ENCODE results near the gene ADGRL4.

The ADGRL4 gene

GRCh38 chr1:79006564-79006963 lies at the start of gene ADGRL4:
Gene ADGRL4 (minus strand): TSS chr1:79006730. CDS start chr1:79006654, 76 bp downstream.
- no peak for TF ChIP-seq ZFX (IDR thresholded peaks at IDR 0.05)
- no peak for TF ChIP-seq CTCF (conservative IDR thresholded peaks at IDR 0.05)
- no peak within 1 kb of the TSS for H3K27ac ChIP-seq

- TF ChIP-seq ZFX (IDR thresholded peaks at IDR 0.05) (no peak), CTCF (conservative IDR thresholded peaks at IDR 0.05) (no peak)
These were observed 49.3 kb upstream of the ADGRL4 start for GRCh38 chr1:79055856-79056255.

GRCh38 chr1:79052829-79053449 lies 46.4 kb upstream of the ADGRL4 start:
- no peak overlapping the region for H3K27ac ChIP-seq
- TF ChIP-seq CTCF (conservative IDR thresholded peaks at IDR 0.05) (no peak), ZFX (IDR thresholded peaks at IDR 0.05) (no peak)

More at GRCh38 chr1:79055856-79056255, 49.3 kb upstream of the ADGRL4 start:
- no peak overlapping the region for H3K27ac ChIP-seq

GRCh38 chr1:79044974-79045650 lies 38.6 kb upstream of the ADGRL4 start:
- TF ChIP-seq ZFX (IDR thresholded peaks at IDR 0.05): no peak
- TF ChIP-seq CTCF (conservative IDR thresholded peaks at IDR 0.05): peak; percentile 18; the same call in 1 of the 2 replicates
- no peak overlapping the region for H3K27ac ChIP-seq

- no peak for TF ChIP-seq ZFX (IDR thresholded peaks at IDR 0.05)
- no peak overlapping the region for H3K27ac ChIP-seq
These were observed 37.0 kb upstream of the ADGRL4 start for GRCh38 chr1:79043506-79043905.

GRCh38 chr1:79042539-79042938 lies 36.0 kb upstream of the ADGRL4 start:
- no peak for TF ChIP-seq ZFX (IDR thresholded peaks at IDR 0.05)
- TF ChIP-seq CTCF (conservative IDR thresholded peaks at IDR 0.05): no peak
- no peak overlapping the region for H3K27ac ChIP-seq

- TF ChIP-seq ZFX (IDR thresholded peaks at IDR 0.05) (no peak), CTCF (conservative IDR thresholded peaks at IDR 0.05) (no peak)
- H3K27ac ChIP-seq: no peak overlapping the region
These were observed 35.6 kb upstream of the ADGRL4 start for GRCh38 chr1:79042117-79042516.

All from C4-2B (cell line).